ENCODE measurements around the gene GARS1.
"Not testable (repeated sequence)": the region's sequence is repeated elsewhere in the genome, so short reads cannot be mapped to it uniquely, and the experiment has no call there.

GARS1 gene

GRCh38 chr7:30583181-30583580 is 11.5 kb upstream of the GARS1 start:
- no peak for DNase-seq

GRCh38 chr7:30584415-30584814 is 10.3 kb upstream of the GARS1 start:
- no peak for DNase-seq

GRCh38 chr7:30584965-30585364 is 9.7 kb upstream of the GARS1 start:
- no peak for DNase-seq

GRCh38 chr7:30585675-30586074 is 9.0 kb upstream of the GARS1 start:
- DNase-seq, result no peak

- DNase-seq, result not testable (repeated sequence)
These were observed 7.1 kb upstream of the GARS1 start for GRCh38 chr7:30587547-30587946.

- DNase-seq, result no peak
These were observed 5.6 kb upstream of the GARS1 start for GRCh38 chr7:30589111-30589510.

GRCh38 chr7:30594048-30594539 is 584 bp upstream of the GARS1 start:
- DNase-seq, result peak; percentile 47

- DNase-seq, result no peak
These were observed 847 bp downstream of the GARS1 start for GRCh38 chr7:30595436-30596013.

GRCh38 chr7:30596014-30596641 is 1.4 kb downstream of the GARS1 start:
- DNase-seq, result no peak

GRCh38 chr7:30596721-30597120 is 2.0 kb downstream of the GARS1 start:
- DNase-seq, result no peak

- DNase-seq, result no peak
These were observed 3.6 kb downstream of the GARS1 start for GRCh38 chr7:30598121-30598876.

- DNase-seq, result no peak
These were observed 10.2 kb downstream of the GARS1 start for GRCh38 chr7:30604901-30605300.

- no peak for DNase-seq
These were observed 11.2 kb downstream of the GARS1 start for GRCh38 chr7:30605832-30606231.

GRCh38 chr7:30612658-30613265 is 18.1 kb downstream of the GARS1 start:
- DNase-seq, result no peak

- DNase-seq, result no peak
These were observed 19.0 kb downstream of the GARS1 start for GRCh38 chr7:30613366-30614325.

GRCh38 chr7:30616318-30616717 is 21.6 kb downstream of the GARS1 start:
- DNase-seq, result no peak

GRCh38 chr7:30617359-30617758 is 22.7 kb downstream of the GARS1 start:
- no peak for DNase-seq

- no peak for DNase-seq
These were observed 23.5 kb downstream of the GARS1 start for GRCh38 chr7:30618080-30618676.

- no peak for DNase-seq
These were observed 24.3 kb downstream of the GARS1 start for GRCh38 chr7:30618961-30619360.

- no peak for DNase-seq
These were observed 30.6 kb downstream of the GARS1 start for GRCh38 chr7:30625283-30625682.

- DNase-seq, result no peak
These were observed 32.3 kb downstream of the GARS1 start for GRCh38 chr7:30627026-30627425.

- no peak for DNase-seq
These were observed 36.3 kb downstream of the GARS1 start for GRCh38 chr7:30630986-30631385.
